Ectodermal cell (in vitro differentiated cells): ENCODE measurements around the gene THSD1.
"Not testable (repeated sequence)": the region's sequence is repeated elsewhere in the genome, so short reads cannot be mapped to it uniquely, and the experiment has no call there.

Experiments used
- H3K27ac ChIP-seq: 2 replicates; pipeline ENCODE4 v1.7.0; 2013; ENCODE audit warnings: mild to moderate bottlenecking, low read depth, low read length; ENCODE audit not compliant: insufficient read depth, poor library complexity, severe bottlenecking
- H3K27me3 ChIP-seq: 2 replicates; pipeline ENCODE4 v1.7.0; 2013; ENCODE audit warnings: mild to moderate bottlenecking, low read length; ENCODE audit not compliant: insufficient read depth, control insufficient read depth, poor library complexity, severe bottlenecking
- H3K36me3 ChIP-seq: one replicate; pipeline ENCODE4 v1.7.0; 2013; ENCODE audit warnings: low read length; ENCODE audit not compliant: control insufficient read depth, insufficient read depth
- H3K4me1 ChIP-seq: one replicate; pipeline ENCODE4 v1.7.0; 2013; ENCODE audit warnings: low read length; ENCODE audit not compliant: control insufficient read depth, insufficient read depth
- H3K4me3 ChIP-seq: 2 replicates; pipeline ENCODE4 v1.7.0; 2013; ENCODE audit warnings: low read depth, low read length, control low read depth; ENCODE audit not compliant: insufficient read depth
- H3K9me3 ChIP-seq: 2 replicates; pipeline ENCODE4 v1.7.0; 2013; ENCODE audit warnings: mild to moderate bottlenecking, low read length, moderate library complexity; ENCODE audit not compliant: control insufficient read depth
- WGBS, 2 experiments: methylation state at CpG; one replicate each; pipeline ENCODE4 v1.1.7; 2013; ENCODE audit warnings: missing lambda C conversion rate in 2 of 2; 5-methylcytosine and 5-hydroxymethylcytosine counted together

Gene THSD1

DNA sequence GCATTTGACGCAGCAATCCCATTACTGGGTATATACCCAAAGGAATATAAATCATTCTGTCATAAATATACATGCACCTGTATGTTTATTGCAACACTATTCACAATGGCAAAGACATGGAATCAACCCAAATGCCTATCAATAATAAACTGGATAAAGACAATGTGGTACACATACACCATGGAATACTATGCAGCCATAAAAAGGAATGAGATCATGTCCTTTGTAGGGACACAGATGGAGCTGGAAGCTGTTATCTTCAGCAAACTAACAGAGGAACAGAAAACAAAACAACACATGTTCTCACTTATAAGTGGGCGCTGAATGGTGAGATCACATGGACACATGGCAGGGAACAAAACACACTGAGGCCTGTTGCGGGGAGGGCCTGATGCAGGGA, 63.8 kb downstream of the THSD1 start:
- H3K4me1 ChIP-seq, H3K4me3 ChIP-seq, H3K9me3 ChIP-seq, H3K36me3 ChIP-seq, H3K27me3 ChIP-seq, H3K27ac ChIP-seq: not testable (repeated sequence)
- 94 to 98% methylated on average over 2 to 3 of the region's 3 CpGs for WGBS, 2 experiments

DNA sequence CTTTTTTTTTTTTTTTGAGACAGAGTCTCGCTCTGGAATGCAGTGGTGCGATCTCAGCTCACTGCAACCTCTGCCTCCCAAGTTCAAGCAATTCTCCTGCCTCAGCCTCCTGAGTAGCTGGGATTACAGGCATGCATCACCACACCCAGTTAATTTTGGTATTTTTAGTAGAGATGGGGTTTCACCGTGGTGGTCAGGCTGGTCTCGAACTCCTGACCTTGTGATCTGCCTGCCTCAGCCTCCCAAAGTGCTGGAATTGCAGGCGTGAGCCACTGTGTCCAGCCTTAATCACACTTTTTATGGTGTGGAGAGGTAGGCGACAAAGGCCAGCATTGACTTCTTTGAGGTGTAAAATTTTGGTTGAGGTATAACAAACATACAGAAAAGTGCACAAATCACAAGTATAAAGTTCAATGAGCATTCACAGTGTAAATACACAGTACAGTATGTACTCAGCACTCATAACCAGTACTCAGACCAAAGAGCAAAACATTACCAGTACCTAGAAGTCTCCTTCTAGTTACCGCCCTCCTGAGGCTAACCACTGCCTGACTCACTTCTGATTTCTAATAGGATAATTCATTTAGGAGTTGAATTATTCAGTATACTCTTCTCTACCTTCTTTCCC, 68.0 kb downstream of the THSD1 start:
- H3K27me3 ChIP-seq, H3K4me1 ChIP-seq, H3K27ac ChIP-seq, H3K9me3 ChIP-seq, H3K4me3 ChIP-seq, H3K36me3 ChIP-seq: not testable (repeated sequence)
- WGBS, 2 experiments, result 85 to 93% methylated on average over 5 to 7 of the region's 7 CpGs

DNA sequence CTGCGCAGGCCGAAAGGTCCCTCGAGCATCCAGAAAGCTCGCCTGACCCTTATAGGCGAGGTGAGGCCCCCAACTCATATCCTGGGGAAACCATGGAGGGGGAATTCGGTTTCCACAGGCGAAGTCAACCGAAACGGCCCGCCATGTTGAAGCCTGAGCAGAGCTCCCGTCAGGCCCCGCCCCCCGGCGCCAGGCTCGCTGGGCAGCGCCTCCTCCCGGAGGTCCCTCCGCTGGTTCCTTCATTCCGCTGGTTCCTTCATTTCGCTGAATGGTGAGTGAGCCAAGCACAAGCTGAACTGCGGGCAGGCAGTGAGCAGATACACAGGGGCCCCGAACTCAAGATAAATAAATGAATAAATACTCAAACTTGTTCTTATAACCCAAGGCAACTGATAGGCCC, 71.9 kb downstream of the THSD1 start:
- no CpG with 5 or more reads among the region's 22 CpGs for WGBS, 2 experiments
- H3K4me1 ChIP-seq, H3K4me3 ChIP-seq, H3K27ac ChIP-seq, H3K9me3 ChIP-seq, H3K36me3 ChIP-seq, H3K27me3 ChIP-seq: not testable (repeated sequence)

DNA sequence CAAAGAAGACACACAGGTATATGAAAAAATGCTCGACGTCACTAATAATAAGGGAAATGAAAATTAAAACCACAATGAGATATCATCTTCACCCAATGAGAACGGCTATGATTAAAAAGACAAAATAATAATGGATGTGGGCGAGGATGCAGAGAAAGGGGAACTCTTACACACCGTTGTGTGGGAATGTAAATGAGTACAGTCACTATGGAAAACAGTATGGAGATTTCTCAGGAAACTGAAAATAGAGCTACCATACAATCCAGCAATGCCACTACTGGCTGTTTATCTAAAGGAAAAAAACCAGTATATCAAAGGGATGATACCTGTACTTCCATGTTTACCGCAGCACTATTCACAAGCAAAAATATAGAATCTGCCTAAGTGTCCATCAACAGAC, 74.1 kb downstream of the THSD1 start:
- H3K9me3 ChIP-seq, H3K4me3 ChIP-seq, H3K36me3 ChIP-seq, H3K27ac ChIP-seq, H3K4me1 ChIP-seq, H3K27me3 ChIP-seq: not testable (repeated sequence)
- WGBS, 2 experiments, result 85 to 100% methylated on average over 2 of the region's 6 CpGs
